Activated CD4-positive, alpha-beta T cell treated with anti-CD3 and anti-CD28 coated beads, Interleukin-2, amount 50 U/mL, for 24 hours (primary cell): Measurements from ENCODE around the gene OTOG.

Experiments
- DNase-seq, 2 donors: peaks; one replicate each; pipeline ENCODE4 v3.0.0-alpha.2; 2020; ENCODE audit warnings: low read depth in 1 of 2, low spot score in 1 of 2

The OTOG gene

DNA sequence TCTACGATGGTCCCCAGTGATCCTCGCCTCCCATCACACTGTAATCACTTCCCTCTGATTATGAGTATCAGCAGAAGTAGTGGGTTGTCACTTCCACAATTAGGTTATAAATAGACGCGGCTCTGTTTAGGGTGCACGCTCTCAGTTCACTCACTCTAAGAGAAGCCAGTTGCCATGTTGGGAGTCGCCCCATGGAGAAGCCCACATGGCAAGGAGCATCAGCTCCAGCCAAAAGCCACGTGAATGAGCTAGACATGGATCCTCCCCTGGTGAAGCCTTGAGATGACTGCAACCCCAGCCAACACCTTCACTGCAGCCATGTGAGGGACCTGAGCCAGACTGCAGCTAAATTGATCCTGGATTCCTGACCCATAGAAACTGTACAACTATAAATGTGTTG lies 145.9 kb downstream of the OTOG start:
- no peak for DNase-seq

DNA sequence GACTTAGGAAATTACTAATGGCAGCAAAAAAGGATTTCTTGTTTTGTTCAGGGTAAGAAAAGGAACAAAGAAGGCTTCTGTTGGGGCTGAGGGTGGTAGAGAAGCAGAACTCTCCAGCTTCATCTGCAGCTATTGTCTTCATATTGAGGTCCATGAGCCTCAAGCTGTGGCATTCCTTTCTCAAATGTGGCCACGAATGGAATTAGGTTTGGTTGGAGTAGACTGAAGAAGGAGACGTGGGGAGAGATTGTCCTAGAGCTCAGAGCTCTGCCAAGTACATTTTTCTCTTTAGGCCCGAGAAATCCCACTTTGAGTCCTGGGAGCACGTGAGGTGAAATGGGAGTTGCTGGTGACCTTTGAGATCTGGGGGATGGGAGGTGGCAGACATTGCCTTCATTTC lies 146.5 kb downstream of the OTOG start:
- DNase-seq, result no peak

DNA sequence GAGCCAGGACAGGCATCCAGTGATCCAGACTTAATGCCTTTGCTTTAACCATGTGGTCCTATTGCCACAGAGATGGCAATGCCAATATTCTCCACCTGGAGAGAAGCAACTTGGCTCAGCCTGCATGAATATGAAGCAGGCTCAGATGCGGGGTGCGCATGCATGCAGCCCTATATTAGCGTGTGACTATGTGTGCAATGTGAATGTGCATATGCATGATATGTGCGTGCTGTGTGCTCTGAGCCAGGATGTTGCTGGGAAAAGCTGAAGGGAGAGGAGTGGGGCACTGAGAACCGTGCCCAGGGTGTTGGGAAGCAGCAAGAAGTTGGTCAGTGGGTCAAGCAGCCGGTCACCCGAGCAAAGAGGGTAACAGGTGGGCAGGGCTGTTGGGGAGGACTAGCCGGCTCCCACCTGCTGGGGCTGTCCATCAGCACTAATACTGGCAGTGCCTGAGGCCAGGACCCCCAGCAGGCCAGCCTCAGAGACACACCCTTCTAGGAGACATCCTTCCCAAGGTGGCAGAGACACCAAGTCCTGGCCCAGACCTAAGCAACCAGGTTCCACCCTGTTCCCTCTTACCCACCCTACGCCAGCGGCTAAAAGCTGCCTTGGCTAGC lies 147.5 kb downstream of the OTOG start:
- DNase-seq, result no peak

DNA sequence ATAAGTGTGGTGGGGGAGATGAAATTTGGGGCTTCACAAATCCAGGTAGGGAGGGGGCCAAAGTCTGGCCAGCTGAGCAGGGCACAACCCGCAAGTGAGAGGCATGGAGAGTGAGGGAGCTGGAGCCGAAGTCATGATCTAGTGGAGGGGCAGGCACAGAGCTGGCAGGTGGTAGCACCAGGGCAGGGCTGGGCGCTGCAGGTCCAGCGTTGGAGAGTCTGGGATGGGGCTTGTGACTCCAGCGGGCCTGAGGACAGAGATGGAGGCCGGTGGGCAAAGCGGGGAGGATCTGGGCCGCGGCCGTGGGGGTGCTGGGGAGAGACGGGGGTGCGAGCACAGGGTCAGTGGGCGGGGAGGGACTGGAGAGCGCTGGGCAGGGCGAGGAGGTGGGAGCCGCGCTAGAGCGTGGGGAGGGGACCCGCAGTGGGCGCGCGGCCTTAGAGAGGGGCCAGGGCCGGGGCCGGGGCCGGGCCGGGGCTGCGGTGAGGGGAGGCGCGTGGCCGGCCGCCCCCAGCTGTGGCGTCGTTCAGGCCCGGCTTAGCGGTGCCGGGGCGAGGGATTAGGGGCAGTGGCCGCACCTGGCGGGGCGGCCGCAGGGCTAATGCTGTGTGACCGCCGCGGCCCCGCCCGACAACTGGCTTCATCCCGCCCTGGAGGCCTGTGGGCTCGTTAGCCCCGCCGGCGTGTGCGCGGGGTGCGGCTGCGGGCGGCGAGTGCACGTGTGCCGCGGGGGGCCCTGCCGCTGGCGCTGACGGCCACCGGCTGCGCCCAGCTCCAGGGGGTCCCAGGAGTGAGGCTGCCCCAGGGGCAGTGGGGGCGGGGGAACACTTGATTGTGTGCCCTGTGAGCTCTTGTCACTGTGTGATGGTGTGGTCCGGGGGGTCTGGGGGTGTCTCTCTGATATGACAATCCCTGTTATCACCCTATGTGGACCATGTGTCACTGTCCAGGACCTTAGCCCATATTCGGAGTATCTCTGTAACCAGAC lies 148.7 kb downstream of the OTOG start:
- DNase-seq, result no peak

DNA sequence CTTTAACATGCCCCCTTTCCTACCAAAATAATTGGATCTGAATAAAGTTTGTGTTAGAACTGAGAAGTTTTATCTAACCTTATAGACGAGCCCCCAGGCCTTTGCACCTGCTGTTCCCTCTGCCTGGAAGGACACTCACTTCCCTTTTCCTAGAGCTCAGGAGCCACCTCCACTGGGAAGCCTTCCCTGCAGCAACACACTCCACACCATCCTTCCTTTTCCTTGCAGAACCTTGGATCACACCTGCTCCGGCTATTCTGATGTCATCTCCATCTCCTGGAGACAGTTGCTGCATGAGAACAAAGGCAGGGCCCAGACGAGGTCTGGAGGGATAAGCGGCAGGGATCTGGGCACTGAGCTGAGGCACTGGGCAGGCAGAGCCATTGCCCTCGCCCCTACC lies 149.7 kb downstream of the OTOG start:
- no peak for DNase-seq
